Fibroblast of villous mesenchyme (primary cell): ENCODE data around the gene PCBP2. TPM values are rescaled to one million over a fixed set of nuclear protein-coding genes. Genes with fewer than 3 reads are reported as not detected.

ENCODE experiments used
- DNase-seq: peaks from one replicate; pipeline ENCODE4 v3.0.0-alpha.2; 2010; ENCODE audit warnings: low read depth
- H3K4me3 ChIP-seq: 2 replicates; pipeline ENCODE4 v1.5.1; 2011; ENCODE audit warnings: low read depth, mild to moderate bottlenecking, low read length
- total RNA-seq: library from RNA; depleted of rRNA; stranded (reverse); fragments of >200 nt; gene quantifications from 2 replicates; pipeline ENCODE4 v1.2.3, GENCODE V29; 2012
- TF ChIP-seq, protein P1 (sequence below): IDR thresholded peaks from 2 replicates; pipeline ENCODE4 v1.5.1; 2012; ENCODE audit warnings: low read depth, mild to moderate bottlenecking, low read length; ENCODE audit not compliant: insufficient read depth

Gene PCBP2
- total RNA-seq, 1 donor = 237 TPM

DNA sequence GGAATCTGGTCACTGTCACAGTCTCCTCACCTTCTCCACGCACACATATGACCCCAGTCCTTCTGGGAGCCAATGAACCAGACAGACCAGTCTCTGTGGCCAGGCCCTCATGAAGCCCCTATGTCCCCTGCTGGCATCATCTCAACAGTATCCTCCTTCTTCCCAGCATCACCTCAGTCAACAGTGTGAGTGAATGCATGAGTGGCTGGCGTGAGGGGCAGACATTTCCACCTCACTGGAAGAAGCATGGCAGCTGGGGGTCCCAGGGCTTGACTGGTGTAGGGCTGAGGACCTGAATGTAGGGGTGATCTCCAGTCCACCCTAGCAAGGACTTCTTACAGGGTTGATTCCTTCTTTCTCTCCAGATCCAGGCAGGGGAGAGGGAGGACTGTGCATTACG lies 45.6 kb downstream of the PCBP2 start:
- DNase-seq = no peak
- peak overlapping the region; percentile 45 for H3K4me3 ChIP-seq
- TF ChIP-seq, protein P1, sequence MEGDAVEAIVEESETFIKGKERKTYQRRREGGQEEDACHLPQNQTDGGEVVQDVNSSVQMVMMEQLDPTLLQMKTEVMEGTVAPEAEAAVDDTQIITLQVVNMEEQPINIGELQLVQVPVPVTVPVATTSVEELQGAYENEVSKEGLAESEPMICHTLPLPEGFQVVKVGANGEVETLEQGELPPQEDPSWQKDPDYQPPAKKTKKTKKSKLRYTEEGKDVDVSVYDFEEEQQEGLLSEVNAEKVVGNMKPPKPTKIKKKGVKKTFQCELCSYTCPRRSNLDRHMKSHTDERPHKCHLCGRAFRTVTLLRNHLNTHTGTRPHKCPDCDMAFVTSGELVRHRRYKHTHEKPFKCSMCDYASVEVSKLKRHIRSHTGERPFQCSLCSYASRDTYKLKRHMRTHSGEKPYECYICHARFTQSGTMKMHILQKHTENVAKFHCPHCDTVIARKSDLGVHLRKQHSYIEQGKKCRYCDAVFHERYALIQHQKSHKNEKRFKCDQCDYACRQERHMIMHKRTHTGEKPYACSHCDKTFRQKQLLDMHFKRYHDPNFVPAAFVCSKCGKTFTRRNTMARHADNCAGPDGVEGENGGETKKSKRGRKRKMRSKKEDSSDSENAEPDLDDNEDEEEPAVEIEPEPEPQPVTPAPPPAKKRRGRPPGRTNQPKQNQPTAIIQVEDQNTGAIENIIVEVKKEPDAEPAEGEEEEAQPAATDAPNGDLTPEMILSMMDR = no peak

DNA sequence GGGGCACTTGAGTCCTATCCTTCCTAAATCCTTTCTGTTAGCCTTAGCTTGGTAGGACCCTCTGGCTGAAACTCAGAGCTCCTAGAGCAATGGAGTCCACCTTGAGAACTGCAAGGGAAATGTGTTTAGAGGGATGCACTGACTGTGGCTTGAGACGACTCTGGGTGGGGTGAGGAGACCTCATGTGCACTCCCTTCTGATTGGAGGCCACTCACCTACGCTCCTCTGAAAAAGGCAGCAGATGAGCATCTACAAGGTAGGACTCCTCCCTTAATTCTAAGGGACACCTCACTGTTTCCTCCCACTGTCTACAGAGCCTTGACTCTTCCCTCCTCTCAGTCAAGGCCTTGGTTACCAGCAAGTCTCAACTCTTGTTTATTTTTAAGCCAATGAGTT lies 46.3 kb downstream of the PCBP2 start:
- H3K4me3 ChIP-seq = peak overlapping the region; percentile 85

DNA sequence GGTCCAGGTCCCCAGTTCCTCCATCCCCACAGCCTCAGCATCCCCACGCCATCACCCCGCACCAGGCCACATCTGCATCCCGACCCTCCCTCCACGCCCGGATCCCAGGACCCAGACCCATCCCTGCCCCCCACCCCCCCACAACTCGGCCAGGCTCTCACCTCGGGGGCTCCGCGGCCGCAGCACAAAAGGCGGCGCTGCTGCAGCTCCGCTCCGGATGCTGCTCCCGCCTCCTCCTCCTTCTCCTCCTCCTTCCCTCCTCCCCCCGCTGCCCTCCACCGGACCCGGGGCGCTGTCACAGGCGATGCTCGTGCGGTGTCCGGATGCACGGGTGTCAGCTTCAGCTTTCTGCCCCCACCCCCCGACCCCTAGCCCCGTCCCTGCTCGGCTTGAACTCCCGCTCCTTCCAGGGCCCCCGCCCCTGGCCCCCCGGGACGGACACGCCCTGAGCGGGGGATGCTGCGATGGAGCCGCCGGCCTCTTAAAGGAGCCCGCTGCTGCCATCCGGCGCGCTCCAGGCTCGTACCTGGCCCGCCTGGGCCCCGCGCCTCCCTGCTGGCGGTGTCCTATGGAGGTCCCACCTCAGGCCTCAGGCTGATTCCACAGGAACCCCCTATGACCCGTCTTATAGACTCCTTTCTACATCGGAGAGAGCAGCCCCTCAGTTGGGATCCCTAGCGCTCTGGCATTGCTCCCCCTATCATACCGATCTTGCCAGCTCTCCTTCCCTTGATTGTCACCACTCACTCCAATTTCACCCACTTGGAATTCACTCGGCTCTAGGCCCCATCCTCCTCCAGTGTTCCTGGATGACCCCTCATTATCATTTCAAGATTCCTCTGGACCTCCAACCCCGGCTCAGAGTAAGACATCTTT lies 47.6 kb downstream of the PCBP2 start, which contains the start of gene MAP3K12:
Gene MAP3K12, minus strand, starts transcription at position 193 of the 876 bp plus-strand sequence. CDS start 12,067 bp downstream, outside the sequence.
- peak; percentile 73 for DNase-seq
- H3K4me3 ChIP-seq = peak within 1 kb of the TSS; percentile 85
- TF ChIP-seq, protein P1 = no peak

More for the DNA sequence above, 46.3 kb downstream of the PCBP2 start:
- no peak for DNase-seq
- TF ChIP-seq, protein P1 = no peak

DNA sequence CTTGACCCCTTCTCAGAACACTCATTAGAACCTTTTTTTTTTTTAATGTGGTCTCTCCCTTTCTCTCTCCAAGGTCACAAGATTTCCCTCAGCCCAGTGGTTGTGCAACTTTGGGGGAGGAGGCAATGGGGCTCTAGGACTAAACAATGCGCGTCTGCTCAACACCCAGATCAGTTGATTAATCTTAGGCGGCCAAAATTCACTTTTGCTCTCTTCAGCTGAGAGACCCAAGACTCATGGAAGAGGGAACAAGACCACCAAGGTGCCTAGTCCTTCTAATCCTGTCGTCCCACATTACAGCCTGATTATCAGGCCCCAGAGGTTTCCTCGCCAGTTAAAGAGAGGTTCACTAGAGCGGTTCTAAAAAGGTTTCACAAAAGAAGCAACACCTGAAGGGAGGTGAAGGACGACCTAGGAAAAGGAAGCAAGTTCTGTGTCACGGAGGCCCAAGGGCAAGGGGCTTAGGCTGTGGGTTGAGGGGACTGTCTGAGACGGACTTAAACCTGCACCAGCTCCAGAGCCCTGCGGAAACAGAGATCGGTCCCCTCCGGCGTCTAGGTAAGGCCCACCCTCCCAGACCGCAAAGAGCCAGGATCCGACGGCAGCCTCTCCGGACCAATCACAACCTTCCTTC lies 48.4 kb downstream of the PCBP2 start:
- peak; percentile 96 for DNase-seq
- TF ChIP-seq, protein P1 = no peak
- H3K4me3 ChIP-seq = peak overlapping the region; percentile 85

DNA sequence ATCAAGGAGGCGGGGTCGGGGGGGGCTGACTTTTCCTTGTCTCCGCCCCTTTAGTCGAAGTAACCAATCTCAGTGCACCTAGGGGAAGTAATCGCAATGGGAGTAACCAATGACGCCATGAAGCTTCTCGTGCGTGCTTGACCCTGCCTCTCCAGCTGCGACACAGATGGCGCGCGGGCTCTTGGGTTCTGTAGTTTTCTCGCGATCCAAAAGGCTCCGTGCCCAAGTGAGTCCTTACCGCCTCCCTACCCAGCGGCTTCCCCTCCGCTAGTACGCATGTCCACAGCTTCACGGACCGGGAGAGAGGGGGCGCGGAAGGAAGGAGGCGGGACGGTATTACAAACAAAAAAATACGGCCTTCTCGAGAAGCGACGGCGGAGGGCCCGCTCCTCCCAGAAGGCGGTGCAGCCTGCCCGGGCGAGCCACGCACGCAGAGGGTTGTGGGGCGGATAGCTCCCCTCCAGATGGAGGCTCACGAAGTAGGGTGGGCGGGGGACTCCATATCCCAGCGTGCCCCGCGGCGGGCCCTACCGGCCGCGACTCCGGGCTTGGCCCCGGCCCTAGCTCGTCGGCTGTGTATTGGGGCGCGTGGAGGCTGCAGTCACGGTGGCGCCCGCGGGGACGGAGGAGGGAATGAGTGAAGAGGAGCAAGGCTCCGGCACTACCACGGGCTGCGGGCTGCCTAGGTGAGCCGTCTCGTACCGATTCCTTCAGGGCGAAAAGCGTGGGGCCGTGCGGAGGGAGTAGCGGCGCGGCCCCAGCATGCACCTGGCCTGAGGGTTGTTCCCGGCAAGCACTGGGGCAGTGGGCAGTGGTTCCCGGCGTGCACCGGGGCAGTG lies 49.1 kb downstream of the PCBP2 start, which contains the start of gene TARBP2:
Gene TARBP2, plus strand, starts transcription at position 508 of the 839 bp plus-strand sequence. Its CDS starts 126 bp downstream, at position 634.
- peak; percentile 100 for DNase-seq
- TF ChIP-seq, protein P1 = no peak
- peak within 1 kb of the TSS; percentile 85 for H3K4me3 ChIP-seq

DNA sequence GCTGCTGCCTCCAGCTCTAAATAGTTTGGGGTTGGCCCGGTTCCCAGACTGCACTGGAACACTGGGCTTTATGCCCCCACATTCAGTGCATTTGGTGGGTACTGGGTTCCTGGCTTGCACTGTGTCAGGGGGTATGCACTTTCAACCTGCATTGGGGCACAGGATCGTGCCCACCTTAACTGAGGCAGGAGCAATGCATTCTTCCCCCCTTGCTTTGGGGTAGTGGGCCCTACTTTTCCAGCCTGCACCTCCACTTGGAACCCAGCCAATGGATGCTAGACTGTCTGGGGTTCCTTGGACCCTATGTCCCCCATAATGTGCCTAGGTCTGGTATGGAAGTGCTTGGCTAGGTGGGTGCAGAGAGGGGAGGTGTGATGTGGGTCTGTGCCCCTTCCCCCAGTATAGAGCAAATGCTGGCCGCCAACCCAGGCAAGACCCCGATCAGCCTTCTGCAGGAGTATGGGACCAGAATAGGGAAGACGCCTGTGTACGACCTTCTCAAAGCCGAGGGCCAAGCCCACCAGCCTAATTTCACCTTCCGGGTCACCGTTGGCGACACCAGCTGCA lies 49.8 kb downstream of the PCBP2 start:
- TF ChIP-seq, protein P1 = no peak
- DNase-seq = no peak

More for the DNA sequence above, 49.8 kb downstream of the PCBP2 start:
- H3K4me3 ChIP-seq = peak overlapping the region; percentile 73
